GM15510 (cell line): ENCODE measurements around the gene GRK5.

ENCODE experiments used
- POLR2A ChIP-seq: IDR thresholded peaks from 3 replicates; pipeline ENCODE4 v1.6.1; 2011; ENCODE audit warnings: borderline replicate concordance; ENCODE audit not compliant: insufficient read length; ENCODE audit errors: extremely low read depth

Gene GRK5

GRCh38 chr10:119409906-119410305, 202.5 kb downstream of the GRK5 start:
- no peak for TF ChIP-seq POLR2A

- TF ChIP-seq POLR2A, result no peak
These were observed 203.2 kb downstream of the GRK5 start for GRCh38 chr10:119410361-119411116.

GRCh38 chr10:119412244-119413092, 205.1 kb downstream of the GRK5 start:
- no peak for TF ChIP-seq POLR2A

- no peak for TF ChIP-seq POLR2A
These were observed 205.7 kb downstream of the GRK5 start for GRCh38 chr10:119413093-119413453.

- no peak for TF ChIP-seq POLR2A
These were observed 206.2 kb downstream of the GRK5 start for GRCh38 chr10:119413471-119414080.

- no peak for TF ChIP-seq POLR2A
These were observed 206.8 kb downstream of the GRK5 start for GRCh38 chr10:119414081-119414611.

GRCh38 chr10:119415121-119415520, 207.8 kb downstream of the GRK5 start:
- TF ChIP-seq POLR2A, result no peak

- TF ChIP-seq POLR2A, result no peak
These were observed 208.4 kb downstream of the GRK5 start for GRCh38 chr10:119415536-119416503.

GRCh38 chr10:119416855-119417254, 209.5 kb downstream of the GRK5 start:
- no peak for TF ChIP-seq POLR2A

GRCh38 chr10:119417852-119418251, 210.5 kb downstream of the GRK5 start:
- TF ChIP-seq POLR2A, result no peak

GRCh38 chr10:119418362-119418761, 211.0 kb downstream of the GRK5 start:
- TF ChIP-seq POLR2A, result no peak

- TF ChIP-seq POLR2A, result no peak
These were observed 212.6 kb downstream of the GRK5 start for GRCh38 chr10:119419931-119420330.

GRCh38 chr10:119420950-119421875, 213.8 kb downstream of the GRK5 start:
- TF ChIP-seq POLR2A, result no peak
